ENCODE results near the gene SERPINA5. TPM values are rescaled to one million over a fixed set of nuclear protein-coding genes. Genes with fewer than 3 reads are reported as not detected.

SERPINA5 gene
- total RNA-seq: under 1 TPM; 0.46 to 0.75 TPM
- long read RNA-seq: 0 reads

- ATAC-seq (no peak), DNase-seq (no peak)
- intact Hi-C loops (cut with DNase I, micrococcal nuclease): no loop called here
Measured at GRCh38 chr14:94581127-94581999, at the start of gene SERPINA5. Gene SERPINA5 (plus strand): TSS chr14:94581426. CDS start chr14:94587363, 5,937 bp downstream.

DNA sequence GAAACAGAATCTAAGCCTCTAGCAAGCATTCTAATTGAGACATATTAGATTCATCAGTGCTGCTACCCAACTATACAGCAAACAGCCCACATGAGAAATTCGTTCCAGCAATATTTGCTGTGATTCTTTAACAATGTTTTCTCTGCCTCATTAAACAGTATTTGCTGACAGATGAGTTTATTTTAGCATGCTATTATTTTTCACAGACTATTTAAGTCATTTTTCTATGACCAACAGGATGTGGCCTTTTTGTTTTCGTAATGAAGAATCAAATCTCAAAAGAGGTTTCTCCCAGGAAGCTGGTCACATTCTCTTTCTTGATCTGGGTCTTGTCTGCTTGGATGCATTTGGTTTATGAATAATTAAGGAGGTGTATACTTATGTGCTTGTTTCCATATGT is 48.8 kb upstream of the SERPINA5 start:
- ATAC-seq (no peak), DNase-seq (no peak)
- intact Hi-C loops (cut with DNase I, micrococcal nuclease): no loop called here

GRCh38 chr14:94535506-94535905 is 45.7 kb upstream of the SERPINA5 start:
- intact Hi-C loops (cut with DNase I, micrococcal nuclease): no loop called here
- no peak for ATAC-seq

DNA sequence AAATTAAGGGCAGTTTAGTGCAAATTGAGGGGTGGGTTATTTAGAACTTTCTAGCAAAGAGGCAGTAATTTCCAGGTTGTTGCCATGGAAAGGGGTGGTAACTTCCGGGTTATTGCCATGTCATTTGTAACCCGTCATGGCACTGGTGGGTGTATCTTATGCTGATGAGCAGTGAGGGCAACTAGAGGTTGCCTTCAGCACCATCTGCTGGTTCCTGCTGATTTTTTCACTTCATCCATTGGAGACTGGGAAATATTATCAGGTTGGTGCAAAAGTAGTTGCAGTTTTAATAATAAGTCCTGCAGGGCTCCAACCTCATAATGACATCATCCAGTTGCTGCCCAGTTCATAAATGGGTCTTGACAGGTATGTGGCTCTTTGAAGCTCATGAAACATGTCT is 44.4 kb upstream of the SERPINA5 start:
- ATAC-seq: no peak
- no peak for DNase-seq
- intact Hi-C loops (cut with DNase I, micrococcal nuclease): no loop called here

More at GRCh38 chr14:94535506-94535905, 45.7 kb upstream of the SERPINA5 start:
- DNase-seq: no peak

- intact Hi-C loops (cut with DNase I, micrococcal nuclease): no loop called here
- DNase-seq (no peak), ATAC-seq (no peak)
Measured at GRCh38 chr14:94538070-94538740, 43.0 kb upstream of the SERPINA5 start.

- intact Hi-C loops (cut with DNase I, micrococcal nuclease): no loop called here
- no peak for ATAC-seq
- DNase-seq: no peak
Measured at GRCh38 chr14:94539181-94539580, 42.0 kb upstream of the SERPINA5 start.

DNA sequence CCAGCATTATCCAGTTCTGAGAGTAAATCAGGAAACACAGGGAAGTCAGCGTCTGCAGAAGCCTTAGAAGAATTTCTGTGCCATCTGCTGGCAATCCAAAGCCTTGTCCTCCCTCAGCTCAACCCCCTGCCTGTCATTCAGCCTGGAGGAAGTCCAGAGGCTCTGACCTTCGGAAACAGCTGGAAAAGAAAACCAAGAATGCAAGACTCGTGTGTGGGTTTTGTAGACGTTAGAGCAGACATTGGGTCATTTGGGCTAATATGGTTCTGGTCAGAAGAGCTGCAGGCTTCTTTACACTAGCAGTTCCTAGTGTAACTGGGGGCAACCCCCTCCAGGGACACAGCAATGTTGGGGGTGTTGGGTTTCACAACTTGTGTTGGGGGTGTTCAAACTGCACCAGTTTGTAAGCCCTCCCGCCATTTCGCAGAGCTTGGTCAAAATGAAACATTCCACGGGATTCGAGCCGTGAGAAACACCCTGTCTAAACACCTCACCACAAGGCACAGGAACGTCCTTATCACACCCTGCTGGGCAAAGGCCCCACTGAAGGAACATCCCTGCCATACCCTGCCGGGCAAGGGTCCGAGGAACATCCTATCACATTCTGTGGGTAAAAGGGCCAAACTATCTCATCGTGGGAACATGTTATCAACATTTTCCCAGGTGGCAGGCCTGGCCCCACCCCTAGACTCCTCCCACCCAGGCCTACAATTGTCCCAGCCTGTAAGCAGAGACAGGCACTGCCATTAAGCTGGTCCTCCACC is 41.0 kb upstream of the SERPINA5 start:
- intact Hi-C loops (cut with DNase I, micrococcal nuclease): no loop called here
- ATAC-seq: peak; percentile 51
- DNase-seq: no peak

GRCh38 chr14:94541234-94541975 is 39.8 kb upstream of the SERPINA5 start:
- intact Hi-C loops (cut with DNase I, micrococcal nuclease): no loop called here
- ATAC-seq: no peak

DNA sequence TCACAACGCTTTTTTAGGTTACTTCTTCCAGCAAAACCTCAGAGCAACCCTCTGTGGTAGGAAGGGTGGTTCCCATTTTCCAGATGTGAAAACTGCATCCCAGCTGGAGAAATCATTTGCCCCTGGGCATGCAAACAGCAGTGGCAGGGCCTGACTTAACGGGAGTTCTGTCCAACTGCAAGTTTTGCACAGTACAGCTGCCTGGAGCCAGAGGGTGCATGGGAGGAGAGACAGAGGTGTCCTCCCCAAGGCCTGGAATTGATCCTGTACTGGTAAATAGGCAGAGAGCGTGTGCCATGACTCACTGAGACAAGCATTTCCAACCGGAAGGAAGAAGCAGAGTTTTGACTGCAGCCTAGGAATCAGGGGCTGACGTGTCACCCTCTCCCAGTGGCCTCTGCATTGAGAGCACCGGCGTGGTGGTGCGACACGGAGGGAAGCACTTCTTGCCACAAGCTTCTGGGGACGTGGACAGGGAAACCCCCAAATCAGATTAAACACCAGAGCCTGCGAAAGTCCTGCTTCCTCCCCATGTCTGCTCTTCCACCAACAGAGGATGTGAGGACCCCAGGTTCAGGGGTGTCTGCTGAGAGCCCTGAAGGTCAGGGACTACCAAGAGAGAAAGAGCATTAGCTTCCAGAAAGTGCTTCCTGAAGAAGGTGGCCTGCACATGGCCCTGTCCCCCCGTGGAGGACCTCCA is 39.0 kb upstream of the SERPINA5 start:
- intact Hi-C loops (cut with DNase I, micrococcal nuclease): no loop called here
- DNase-seq: no peak
- ATAC-seq: no peak

More at GRCh38 chr14:94541234-94541975, 39.8 kb upstream of the SERPINA5 start:
- no peak for DNase-seq

GRCh38 chr14:94542811-94543440 is 38.3 kb upstream of the SERPINA5 start:
- intact Hi-C loops (cut with DNase I, micrococcal nuclease): no loop called here
- DNase-seq: no peak

DNA sequence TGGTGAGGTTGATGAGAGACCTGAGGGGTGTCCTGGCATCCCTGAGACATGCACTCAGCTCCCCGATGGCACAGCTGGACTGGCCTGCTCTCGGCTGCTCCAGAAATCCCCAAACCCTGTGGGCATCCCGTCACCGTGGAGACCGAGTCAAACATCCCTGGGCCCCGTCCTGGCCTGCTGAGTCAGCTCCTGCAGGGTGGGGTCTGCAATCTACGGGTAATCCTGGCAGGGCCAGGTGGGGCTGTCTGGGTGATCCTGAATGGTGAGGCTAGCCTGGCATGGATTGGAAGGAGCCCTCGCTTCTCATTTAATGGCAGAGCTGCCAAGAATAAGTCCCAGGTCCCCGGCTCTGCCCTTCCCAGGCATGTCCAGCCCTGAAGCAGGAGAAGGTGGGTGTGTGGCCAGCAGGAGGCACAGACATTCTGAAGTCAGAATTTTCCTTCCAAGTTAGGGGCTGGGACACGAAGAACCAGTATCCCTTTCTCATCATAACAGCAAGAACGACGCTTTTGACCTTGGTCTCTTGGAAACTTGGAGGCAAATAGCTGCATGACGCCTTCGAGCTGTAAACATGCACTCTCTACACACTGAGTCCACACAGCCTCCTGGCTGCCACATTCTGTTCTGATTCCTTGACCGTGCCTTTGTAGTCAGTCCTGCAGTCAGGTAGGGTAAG is 37.6 kb upstream of the SERPINA5 start:
- ATAC-seq (no peak), DNase-seq (no peak)
- intact Hi-C loops (cut with DNase I, micrococcal nuclease): no loop called here

More at GRCh38 chr14:94542811-94543440, 38.3 kb upstream of the SERPINA5 start:
- ATAC-seq: no peak

DNA sequence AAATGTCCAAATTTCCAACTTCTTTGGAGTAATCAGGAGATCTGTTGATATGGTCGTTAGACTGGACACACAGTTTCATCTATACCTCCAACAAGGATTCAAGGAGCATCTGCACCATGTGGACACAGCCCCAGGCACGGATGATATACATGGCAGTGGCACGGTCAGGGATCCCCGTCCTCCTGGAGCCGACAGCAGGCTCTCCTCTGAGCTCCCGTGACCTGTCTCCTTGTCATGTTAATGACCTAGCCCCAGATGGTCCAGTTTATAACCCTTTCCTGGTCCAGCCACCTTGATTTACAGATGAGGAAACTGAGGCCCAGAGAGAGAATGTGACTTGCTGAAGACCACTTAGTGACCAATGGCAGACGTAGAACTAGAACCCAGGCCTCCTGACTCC is 36.5 kb upstream of the SERPINA5 start:
- no peak for ATAC-seq
- intact Hi-C loops (cut with DNase I, micrococcal nuclease): no loop called here

GRCh38 chr14:94545131-94545841 is 35.9 kb upstream of the SERPINA5 start:
- ATAC-seq (no peak), DNase-seq (no peak)
- intact Hi-C loops (cut with DNase I, micrococcal nuclease): no loop called here

More for the DNA sequence above, 36.5 kb upstream of the SERPINA5 start:
- DNase-seq: no peak

GRCh38 chr14:94547151-94547680 is 34.0 kb upstream of the SERPINA5 start:
- ATAC-seq (no peak), DNase-seq (no peak)
- intact Hi-C loops (cut with DNase I, micrococcal nuclease): no loop called here

DNA sequence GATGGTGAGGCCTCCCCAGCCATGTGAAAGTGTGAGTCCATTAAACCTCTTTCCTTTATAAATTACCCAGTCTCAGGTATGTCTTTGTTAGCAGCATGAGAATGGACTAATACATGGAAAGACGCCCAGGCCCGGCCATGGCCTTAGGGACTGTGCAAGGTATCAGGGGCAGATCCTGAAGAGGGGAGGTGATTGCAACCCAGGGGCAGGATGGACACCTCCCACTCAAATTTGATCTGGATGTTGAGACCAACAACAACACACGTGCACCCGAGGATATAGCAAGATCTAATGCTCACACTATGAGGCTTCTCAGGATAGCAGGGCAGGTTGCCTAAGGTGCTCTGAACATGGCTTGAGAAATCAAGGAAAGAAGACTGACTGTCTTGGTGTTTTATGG is 33.5 kb upstream of the SERPINA5 start:
- DNase-seq (no peak), ATAC-seq (no peak)
- intact Hi-C loops (cut with DNase I, micrococcal nuclease): no loop called here

All from left colon (tissue), 2 donors.